SK-N-SH (cell line): ENCODE measurements around the gene LSMEM2. TPM values are rescaled to one million over a fixed set of nuclear protein-coding genes. Genes with fewer than 3 reads are reported as not detected.
A peak's percentile ranks its signal among the peaks of the same experiment; 100 is the strongest.
"Not testable (repeated sequence)": the region's sequence is repeated elsewhere in the genome, so short reads cannot be mapped to it uniquely, and the experiment has no call there.

Experiments
- CTCF ChIA-PET: fragments of 300-600, 350-600 bp; formaldehyde crosslinking; extraction: SDS; loops from one replicate; lab custom pipeline; 2021; lab: Yijun Ruan, JAX
- POLR2A ChIA-PET: fragments of 350-600 bp; sonication (Branson Sonifier 250); formaldehyde crosslinking; extraction: SDS; loops from one replicate; lab custom pipeline; 2020; ENCODE audit warnings: antibody characterized with exemption, inconsistent platforms; lab: Yijun Ruan, JAX
- DNase-seq: peaks from one replicate; pipeline ENCODE4 v3.0.0; 2012
- H2AFZ ChIP-seq: fragments of 200-600 bp; sonication (generic); 2 replicates; pipeline ENCODE4 v1.8.1; 2016; ENCODE audit warnings: antibody characterized with exemption, mild to moderate bottlenecking, low read depth
- H3F3A ChIP-seq: fragments of 200-600 bp; sonication (generic); replicated peaks from 2 replicates; pipeline ENCODE3; 2016; ENCODE audit warnings: antibody characterized with exemption, mild to moderate bottlenecking; ENCODE audit not compliant: insufficient read depth
- H3K27ac ChIP-seq, 2 experiments: fragments of 200-500 bp in 1 of 2; fragments of 200-600 bp in 1 of 2; sonication (Bioruptor generic) in 1 of 2; sonication (generic), shearing (Covaris generic) in 1 of 2; 2 replicates each; pipeline versions ENCODE4 v1.5.1 to v1.6.1; 2014 to 2016; ENCODE audit warnings: low read depth in 2 of 2, inconsistent platforms in 1 of 2, low read length in 1 of 2, mild to moderate bottlenecking in 1 of 2, mixed read lengths in 1 of 2
- H3K27me3 ChIP-seq: fragments of 200-600 bp; sonication (generic), shearing (Covaris generic); 2 replicates; pipeline ENCODE4 v1.6.1; 2016; ENCODE audit warnings: mixed run types; ENCODE audit not compliant: insufficient read depth
- H3K36me3 ChIP-seq, 2 experiments: fragments of 200-500 bp in 1 of 2; fragments of 200-600 bp in 1 of 2; sonication (Bioruptor generic) in 1 of 2; sonication (generic) in 1 of 2; replicated peaks in 1 of 2; 2 replicates each; pipeline versions ENCODE3 to v1.5.1; 2014 to 2016; ENCODE audit warnings: low read length in 1 of 2, mild to moderate bottlenecking in 1 of 2; ENCODE audit not compliant: insufficient read depth in 2 of 2, control insufficient read depth in 1 of 2
- H3K4me1 ChIP-seq, 2 experiments: fragments of 200-500 bp in 1 of 2; fragments of 200-600 bp in 1 of 2; sonication (Bioruptor generic) in 1 of 2; sonication (generic), shearing (Covaris generic) in 1 of 2; 2 replicates each; pipeline versions ENCODE4 v1.5.1 to v1.6.1; 2014 to 2016; ENCODE audit warnings: low read depth in 1 of 2, low read length in 1 of 2, mixed run types in 1 of 2; ENCODE audit not compliant: insufficient read depth in 2 of 2, control insufficient read depth in 1 of 2
- H3K4me2 ChIP-seq: fragments of 200-600 bp; sonication (generic), shearing (Covaris generic); 2 replicates; pipeline ENCODE4 v1.6.1; 2017; ENCODE audit warnings: mixed run types
- H3K4me3 ChIP-seq, 2 experiments: fragments of 200-500 bp in 1 of 2; fragments of 200-600 bp in 1 of 2; sonication (Bioruptor generic) in 1 of 2; sonication (generic), shearing (Covaris generic) in 1 of 2; 2 replicates each; pipeline versions ENCODE4 v1.5.1 to v1.8.1; 2014 to 2016; ENCODE audit warnings: low read depth in 2 of 2, inconsistent platforms in 1 of 2, low read length in 1 of 2, mild to moderate bottlenecking in 1 of 2, mixed read lengths in 1 of 2, moderate library complexity in 1 of 2
- H3K79me2 ChIP-seq: fragments of 200-600 bp; sonication (generic); 2 replicates; pipeline ENCODE4 v1.8.1; 2017; ENCODE audit warnings: mild to moderate bottlenecking; ENCODE audit not compliant: insufficient read depth
- H3K9ac ChIP-seq: fragments of 200-600 bp; sonication (generic); 2 replicates; pipeline ENCODE4 v1.6.1; 2017; ENCODE audit warnings: mixed run types
- H3K9me2 ChIP-seq: fragments of 200-600 bp; sonication (generic); 2 replicates; pipeline ENCODE4 v1.6.1; 2017; ENCODE audit warnings: mixed run types
- H3K9me3 ChIP-seq: fragments of 200-600 bp; sonication (generic); 2 replicates; pipeline ENCODE4 v1.6.1; 2017; ENCODE audit warnings: mixed run types, mild to moderate bottlenecking, moderate library complexity
- H4K20me1 ChIP-seq: fragments of 200-600 bp; sonication (generic); 2 replicates; pipeline ENCODE4 v1.6.1; 2017; ENCODE audit warnings: mild to moderate bottlenecking, mixed run types; ENCODE audit not compliant: insufficient read depth
- ELF1 ChIP-seq: IDR thresholded peaks from 2 replicates; pipeline ENCODE4 v1.4.0; 2012
- FOXM1 ChIP-seq: IDR thresholded peaks from 2 replicates; pipeline ENCODE4 v1.4.0; 2012; ENCODE audit warnings: low read depth, mild to moderate bottlenecking
- GATA2 ChIP-seq: sonication (generic); formaldehyde crosslinking; IDR thresholded peaks from 2 replicates; pipeline ENCODE4 v1.5.0; 2020; ENCODE audit warnings: mild to moderate bottlenecking, missing genetic modification reagents
- JUND ChIP-seq: IDR thresholded peaks from 2 replicates; pipeline ENCODE4 v1.4.0; 2012
- MAX ChIP-seq: IDR thresholded peaks from 2 replicates; pipeline ENCODE4 v1.4.0; 2012; ENCODE audit warnings: low read depth
- MEF2A ChIP-seq: IDR thresholded peaks from 2 replicates; pipeline ENCODE4 v1.4.0; 2012; ENCODE audit warnings: low read depth, borderline replicate concordance
- NFIC ChIP-seq: IDR thresholded peaks from 2 replicates; pipeline ENCODE4 v1.4.0; 2012; ENCODE audit warnings: borderline replicate concordance
- PBX3 ChIP-seq: IDR thresholded peaks from 2 replicates; pipeline ENCODE4; 2012
- RFX5 ChIP-seq: IDR thresholded peaks from 2 replicates; pipeline ENCODE4 v1.6.1; 2012; ENCODE audit warnings: mild to moderate bottlenecking, improper control_type of control experiment, low read length
- SIN3A ChIP-seq: IDR thresholded peaks from 2 replicates; pipeline ENCODE4 v1.6.1; 2012; ENCODE audit warnings: low read depth, mild to moderate bottlenecking, low read length, moderate library complexity, borderline replicate concordance
- SMC3 ChIP-seq: IDR thresholded peaks from 2 replicates; pipeline ENCODE4 v1.6.1; 2012; ENCODE audit warnings: low read depth, low read length, improper control_type of control experiment
- TAF1 ChIP-seq: IDR thresholded peaks from 2 replicates; pipeline ENCODE4 v1.6.1; 2012; ENCODE audit warnings: low read depth, mild to moderate bottlenecking, low read length, moderate library complexity, borderline replicate concordance
- TCF12 ChIP-seq: IDR thresholded peaks from 2 replicates; pipeline ENCODE4 v1.4.0; 2012
- USF1 ChIP-seq: IDR thresholded peaks from 2 replicates; pipeline ENCODE4 v1.4.0; 2012; ENCODE audit warnings: low read depth, borderline replicate concordance
- USF2 ChIP-seq: fragments of 150-350 bp; IDR thresholded peaks from 2 replicates; pipeline ENCODE4 v1.6.1; 2017; ENCODE audit warnings: antibody characterized with exemption, low read length, low read depth, borderline replicate concordance
- YY1 ChIP-seq: IDR thresholded peaks from 2 replicates; pipeline ENCODE4 v1.4.0; 2012; ENCODE audit warnings: low read depth, mild to moderate bottlenecking
- ZBTB33 ChIP-seq: IDR thresholded peaks from 2 replicates; pipeline ENCODE4 v1.4.0; 2012; ENCODE audit warnings: low read depth, borderline replicate concordance
- WGBS: methylation state at CpG from one replicate; pipeline ENCODE4 v1.1.6; 2017; ENCODE audit warnings: low lambda C conversion rate; 5-methylcytosine and 5-hydroxymethylcytosine counted together
- polyA plus RNA-seq, 3 experiments: library from polyadenylated mRNA; depleted of rRNA; stranded (reverse); fragments of >200 nt; gene quantifications; 2 replicates each; pipeline ENCODE4 v1.2.3, GENCODE V29; 2012

Gene LSMEM2
- polyA plus RNA-seq, 1 of the 3 experiments (the other 2 are of a cell fraction), result 0.03 TPM

- 90% methylated on average over 2 of the region's 5 CpGs for WGBS
- Histone ChIP-seq H3F3A (peaks cover 52% of the 10 kb centered on the region), H3K79me2 (peaks cover 12% of the 10 kb centered on the region), H3K4me1 (peaks cover 26 to 35% of the 10 kb centered on the region in 2 experiments; a peak in 3 of 4 replicates), H3K9me2 (no peaks in the 10 kb centered on the region), H3K4me2 (peak overlapping the region; percentile 93), H3K36me3 (peaks cover 17 to 30% of the 10 kb centered on the region in 2 experiments), H3K9me3 (no peaks in the 10 kb centered on the region), H4K20me1 (no peaks in the 10 kb centered on the region), H2AFZ (no peak overlapping the region), H3K27me3 (no peaks in the 10 kb centered on the region), H3K9ac (peak overlapping the region; percentile 90), H3K4me3 (peak overlapping the region; percentile 59 to 60), H3K27ac (peak overlapping the region; percentile 76 to 94)
- DNase-seq, result no peak
- TF ChIP-seq MEF2A (no peak), MAX (no peak), RFX5 (no peak), TAF1 (no peak), NFIC (no peak)
- ChIA-PET CTCF (interaction anchor here (1.4 to 61.6 kb wide), 6 partner anchors 11 to 75 kb away, joined by 3 to 1375 read pairs (median 125); partner anchors contain the start of genes GNAI2, GNAT1, HYAL3 and NAA80), POLR2A (interaction anchor here (1.2 to 1.5 kb wide), 2 partner anchors 11 to 31 kb away, joined by 4 read pairs; no protein-coding TSS in a partner anchor)
Measured at GRCh38 chr3:50260942-50261441, 17.9 kb upstream of the LSMEM2 start.

GRCh38 chr3:50261505-50261904 is 17.4 kb upstream of the LSMEM2 start:
- Histone ChIP-seq H2AFZ (no peak overlapping the region), H3K9me3 (no peaks in the 10 kb centered on the region), H3K9me2 (no peaks in the 10 kb centered on the region), H3K79me2 (peaks cover 12% of the 10 kb centered on the region), H4K20me1 (no peaks in the 10 kb centered on the region), H3K9ac (peak overlapping the region; percentile 90; the same call in 1 of the 2 replicates), H3K36me3 (peaks cover 14 to 27% of the 10 kb centered on the region in 2 experiments), H3K27me3 (no peaks in the 10 kb centered on the region), H3F3A (peaks cover 48% of the 10 kb centered on the region), H3K4me1 (peaks cover 26 to 35% of the 10 kb centered on the region in 2 experiments; a peak in 3 of 4 replicates), H3K4me3 (peak overlapping the region in 1 of 2 experiments; percentile 59; a peak in 1 of 4 replicates), H3K27ac (peak overlapping the region; percentile 76 to 94; a peak in 3 of 4 replicates)
- CTCF ChIA-PET, result interaction anchor here (1.4 to 61.6 kb wide), 6 partner anchors 11 to 75 kb away, joined by 3 to 1375 read pairs (median 125); partner anchors contain the start of genes GNAI2, GNAT1, HYAL3 and NAA80
- DNase-seq, result no peak
- 77% methylated on average over 1 of the region's 2 CpGs for WGBS
- POLR2A ChIA-PET, result no interaction called here
- TF ChIP-seq MEF2A (no peak), GATA2 (CRISPR knock-in tag) (no peak), TCF12 (no peak), TAF1 (no peak), USF2 (no peak), RFX5 (no peak), YY1 (no peak), USF1 (no peak), ELF1 (no peak), PBX3 (no peak), FOXM1 (no peak), ZBTB33 (no peak), JUND (no peak), SMC3 (no peak), SIN3A (no peak)
- TF ChIP-seq, all 33 proteins: peak for 0
- H3K4me2 ChIP-seq, result peak overlapping the region; percentile 93

- DNase-seq, H3K4me2 ChIP-seq, H3K9me2 ChIP-seq, H3K27me3 ChIP-seq, H3K9ac ChIP-seq, H3K27ac ChIP-seq, H3K4me3 ChIP-seq, POLR2A ChIA-PET, H2AFZ ChIP-seq, H3K9me3 ChIP-seq, H4K20me1 ChIP-seq: not testable (repeated sequence)
- peaks cover 7 to 20% of the 10 kb centered on the region in 2 experiments for H3K36me3 ChIP-seq
- peaks cover 12% of the 10 kb centered on the region for H3K79me2 ChIP-seq
- H3K4me1 ChIP-seq, result peaks cover 26 to 39% of the 10 kb centered on the region in 2 experiments; a peak in 3 of 4 replicates
- CTCF ChIA-PET, result interaction anchor here (1.4 to 27.9 kb wide), 4 partner anchors 10 to 37 kb away, joined by 3 to 433 read pairs (median 125); partner anchors contain the start of genes GNAI2, HYAL3, NAA80 and SEMA3B
- WGBS, result 95% methylated on average over 4 of the region's 4 CpGs
- peaks cover 41% of the 10 kb centered on the region for H3F3A ChIP-seq
Measured at GRCh38 chr3:50262200-50262599, 16.7 kb upstream of the LSMEM2 start.
